Fibroblast of skin of left biceps (primary cell): Measurements from ENCODE around the gene SLC24A3.

Source experiments
- DNase-seq, 2 experiments: peaks; one replicate each; pipeline ENCODE4 v3.0.0-alpha.2; 2013; ENCODE audit warnings: low read depth in 2 of 2

The SLC24A3 gene

GRCh38 chr20:19341348-19342053 lies 129.1 kb downstream of the SLC24A3 start:
- no peak for DNase-seq

GRCh38 chr20:19344341-19344740 lies 131.9 kb downstream of the SLC24A3 start:
- DNase-seq = no peak

GRCh38 chr20:19347943-19348456 lies 135.6 kb downstream of the SLC24A3 start:
- DNase-seq = no peak

GRCh38 chr20:19348582-19348981 lies 136.1 kb downstream of the SLC24A3 start:
- DNase-seq = no peak

GRCh38 chr20:19349879-19350278 lies 137.4 kb downstream of the SLC24A3 start:
- DNase-seq = no peak

GRCh38 chr20:19351542-19351941 lies 139.1 kb downstream of the SLC24A3 start:
- no peak for DNase-seq

- DNase-seq = no peak
These were observed 142.5 kb downstream of the SLC24A3 start for GRCh38 chr20:19354950-19355349.

- DNase-seq = no peak
These were observed 149.3 kb downstream of the SLC24A3 start for GRCh38 chr20:19361790-19362189.

- DNase-seq = no peak
These were observed 151.0 kb downstream of the SLC24A3 start for GRCh38 chr20:19363476-19363875.

- no peak for DNase-seq
These were observed 155.1 kb downstream of the SLC24A3 start for GRCh38 chr20:19367591-19367990.

- DNase-seq = no peak
These were observed 155.9 kb downstream of the SLC24A3 start for GRCh38 chr20:19368351-19368750.

- DNase-seq = no peak
These were observed 157.9 kb downstream of the SLC24A3 start for GRCh38 chr20:19370076-19371075.

- DNase-seq = no peak
These were observed 158.7 kb downstream of the SLC24A3 start for GRCh38 chr20:19371112-19371511.

GRCh38 chr20:19374216-19374615 lies 161.8 kb downstream of the SLC24A3 start:
- no peak for DNase-seq

GRCh38 chr20:19375395-19375794 lies 163.0 kb downstream of the SLC24A3 start:
- no peak for DNase-seq

GRCh38 chr20:19375801-19376200 lies 163.4 kb downstream of the SLC24A3 start:
- no peak for DNase-seq

GRCh38 chr20:19376451-19377229 lies 164.2 kb downstream of the SLC24A3 start:
- DNase-seq = no peak

- DNase-seq = no peak
These were observed 165.6 kb downstream of the SLC24A3 start for GRCh38 chr20:19378058-19378457.

GRCh38 chr20:19380211-19380610 lies 167.8 kb downstream of the SLC24A3 start:
- DNase-seq = no peak

- no peak for DNase-seq
These were observed 169.5 kb downstream of the SLC24A3 start for GRCh38 chr20:19381947-19382346.

GRCh38 chr20:19382386-19383340 lies 170.2 kb downstream of the SLC24A3 start:
- DNase-seq = no peak
